Body of pancreas (tissue), 4 donors: Measurements from ENCODE around the gene UBR2.

Source experiments
- CTCF ChIP-seq, 7 experiments: fragments of 450-650 bp in 4 of 7; fragments of 200-600 bp in 3 of 7; sonication (generic) in 3 of 7; IDR thresholded peaks; one replicate each; pipeline ENCODE4 v1.5.1; 2016 to 2019; ENCODE audit warnings: antibody characterized with exemption in 7 of 7
- POLR2A ChIP-seq, 3 donors: fragments of 450-650 bp; IDR thresholded peaks; one replicate each; pipeline ENCODE4 v1.6.1; 2016; ENCODE audit warnings: antibody characterized with exemption in 3 of 3, mild to moderate bottlenecking in 2 of 3

- TF ChIP-seq CTCF (IDR thresholded peaks at IDR 0.05): no peak
- TF ChIP-seq POLR2A (IDR thresholded peaks at IDR 0.05): no peak
Measured at GRCh38 chr6:42539135-42539534, 24.7 kb upstream of the UBR2 start.
